Suprapubic skin (tissue), 3 donors: Measurements from ENCODE around the gene ZNF311.

Experiments
- CTCF ChIP-seq, 2 donors: fragments of 200-600 bp in 1 of 2; fragments of 450-650 bp in 1 of 2; sonication (generic) in 1 of 2; IDR thresholded peaks; one replicate each; pipeline ENCODE4 v1.5.1; 2016 to 2019; ENCODE audit warnings: antibody characterized with exemption in 2 of 2, mild to moderate bottlenecking in 1 of 2, moderate library complexity in 1 of 2
- POLR2A ChIP-seq, 2 donors: fragments of 450-650 bp; IDR thresholded peaks; one replicate each; pipeline ENCODE4 v1.6.1; 2017; ENCODE audit warnings: antibody characterized with exemption in 2 of 2, mild to moderate bottlenecking in 2 of 2, moderate library complexity in 2 of 2

GRCh38 chr6:28996844-28997510 is 8.1 kb downstream of the ZNF311 start:
- TF ChIP-seq POLR2A (IDR thresholded peaks at IDR 0.05) (no peak), CTCF (IDR thresholded peaks at IDR 0.05) (no peak)
